ENCODE data around the gene MAN1A1. TPM values are rescaled to one million over a fixed set of nuclear protein-coding genes. Genes with fewer than 3 reads are reported as not detected.

The MAN1A1 gene
- polyA plus RNA-seq, 1 donor from 2014 or later, result 4.6 TPM

DNA sequence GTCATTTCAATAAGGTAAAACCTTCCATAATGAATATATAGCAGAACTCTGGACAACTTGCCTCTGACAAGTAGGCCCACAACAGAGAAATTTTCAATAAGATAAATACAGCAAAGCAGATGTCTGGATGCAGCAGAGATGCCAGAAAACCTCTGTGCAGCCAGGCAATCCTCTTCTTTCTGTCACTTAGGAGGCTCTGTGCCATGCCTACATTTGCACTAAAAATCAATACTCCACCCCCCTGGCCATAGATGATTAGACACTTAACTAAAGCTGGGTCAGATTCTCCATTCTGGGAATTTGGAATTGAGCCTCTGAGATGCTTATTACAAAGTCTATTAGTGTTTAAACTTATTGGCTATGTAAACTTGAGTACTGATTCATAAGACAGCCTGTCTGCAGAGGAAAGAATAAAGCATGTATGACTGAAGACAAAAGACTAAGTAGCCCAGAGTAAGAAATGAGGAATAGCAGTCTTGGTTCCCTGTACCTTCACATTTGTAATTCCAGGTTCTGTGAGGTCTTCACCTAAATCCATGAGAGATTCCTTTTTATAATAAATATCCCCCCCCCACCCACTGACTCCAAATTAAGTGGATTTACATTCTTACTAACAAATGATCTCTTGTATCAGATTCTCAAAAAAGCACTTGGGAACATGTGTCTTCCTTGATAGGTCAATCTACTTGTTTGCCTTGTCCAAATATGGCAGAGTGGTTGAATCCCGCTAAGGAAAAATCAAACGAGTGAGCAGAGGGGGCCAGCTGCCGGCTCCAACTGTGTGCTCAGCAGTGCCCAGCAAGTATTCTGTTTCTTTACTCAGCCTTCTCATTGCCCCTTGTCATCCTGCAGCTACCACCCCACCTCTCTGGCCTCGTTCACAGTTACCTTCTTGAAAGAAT, 20.4 kb downstream of the MAN1A1 start:
- no peak overlapping the region for H3K9ac ChIP-seq (ENCODE audit: low read length)
- no peaks in the 10 kb centered on the region for H3K79me2 ChIP-seq (replicated peaks; ENCODE audit: insufficient read depth, low read length)
- no peak for TF ChIP-seq SMC3 (conservative IDR thresholded peaks at IDR 0.05; ENCODE audit: poor library complexity)
- no peak for TF ChIP-seq CTCF (IDR thresholded peaks at IDR 0.05; ENCODE audit: poor library complexity, severe bottlenecking)
- no peak for TF ChIP-seq RAD21 (conservative IDR thresholded peaks at IDR 0.05)
- no peak for TF ChIP-seq TAF1 (IDR thresholded peaks at IDR 0.05; ENCODE audit: low read depth)
- no peak for TF ChIP-seq POLR2AphosphoS5 (IDR thresholded peaks at IDR 0.05)
- TF ChIP-seq, protein P1, sequence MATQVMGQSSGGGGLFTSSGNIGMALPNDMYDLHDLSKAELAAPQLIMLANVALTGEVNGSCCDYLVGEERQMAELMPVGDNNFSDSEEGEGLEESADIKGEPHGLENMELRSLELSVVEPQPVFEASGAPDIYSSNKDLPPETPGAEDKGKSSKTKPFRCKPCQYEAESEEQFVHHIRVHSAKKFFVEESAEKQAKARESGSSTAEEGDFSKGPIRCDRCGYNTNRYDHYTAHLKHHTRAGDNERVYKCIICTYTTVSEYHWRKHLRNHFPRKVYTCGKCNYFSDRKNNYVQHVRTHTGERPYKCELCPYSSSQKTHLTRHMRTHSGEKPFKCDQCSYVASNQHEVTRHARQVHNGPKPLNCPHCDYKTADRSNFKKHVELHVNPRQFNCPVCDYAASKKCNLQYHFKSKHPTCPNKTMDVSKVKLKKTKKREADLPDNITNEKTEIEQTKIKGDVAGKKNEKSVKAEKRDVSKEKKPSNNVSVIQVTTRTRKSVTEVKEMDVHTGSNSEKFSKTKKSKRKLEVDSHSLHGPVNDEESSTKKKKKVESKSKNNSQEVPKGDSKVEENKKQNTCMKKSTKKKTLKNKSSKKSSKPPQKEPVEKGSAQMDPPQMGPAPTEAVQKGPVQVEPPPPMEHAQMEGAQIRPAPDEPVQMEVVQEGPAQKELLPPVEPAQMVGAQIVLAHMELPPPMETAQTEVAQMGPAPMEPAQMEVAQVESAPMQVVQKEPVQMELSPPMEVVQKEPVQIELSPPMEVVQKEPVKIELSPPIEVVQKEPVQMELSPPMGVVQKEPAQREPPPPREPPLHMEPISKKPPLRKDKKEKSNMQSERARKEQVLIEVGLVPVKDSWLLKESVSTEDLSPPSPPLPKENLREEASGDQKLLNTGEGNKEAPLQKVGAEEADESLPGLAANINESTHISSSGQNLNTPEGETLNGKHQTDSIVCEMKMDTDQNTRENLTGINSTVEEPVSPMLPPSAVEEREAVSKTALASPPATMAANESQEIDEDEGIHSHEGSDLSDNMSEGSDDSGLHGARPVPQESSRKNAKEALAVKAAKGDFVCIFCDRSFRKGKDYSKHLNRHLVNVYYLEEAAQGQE (IDR thresholded peaks at IDR 0.05; ENCODE audit: borderline replicate concordance), result no peak
- no peak for TF ChIP-seq EZH2 (IDR thresholded peaks at IDR 0.05; ENCODE audit: borderline replicate concordance, insufficient read depth, low read length, poor library complexity, severe bottlenecking)
- TF ChIP-seq EP300 (conservative IDR thresholded peaks at IDR 0.05; ENCODE audit: poor library complexity, severe bottlenecking), result no peak
- H3K9me3 ChIP-seq (ENCODE audit: low read length), result no peaks in the 10 kb centered on the region
- H3K27me3 ChIP-seq (ENCODE audit: insufficient read depth, low read depth, low read length), result no peaks in the 10 kb centered on the region
- no peaks in the 10 kb centered on the region for H3K36me3 ChIP-seq (ENCODE audit: insufficient read depth, low read length)
- no peak overlapping the region for H3K4me3 ChIP-seq (ENCODE audit: low read length)
- H3K9me2 ChIP-seq (ENCODE audit: insufficient read depth, low read length), result no peaks in the 10 kb centered on the region
- H3K4me2 ChIP-seq (ENCODE audit: low read length), result no peak overlapping the region
- H3K27ac ChIP-seq (ENCODE audit: low read length), result no peak overlapping the region
- no peaks in the 10 kb centered on the region for H4K20me1 ChIP-seq (ENCODE audit: insufficient read depth)
- no peaks in the 10 kb centered on the region for H3F3A ChIP-seq (ENCODE audit: insufficient read depth, low read length, poor library complexity, severe bottlenecking)
- H2AFZ ChIP-seq (ENCODE audit: low read depth, low read length), result no peak overlapping the region

- Histone ChIP-seq H3K9me3 (ENCODE audit: low read length) (no peaks in the 10 kb centered on the region), H3K4me3 (ENCODE audit: low read length) (no peak overlapping the region), H4K20me1 (ENCODE audit: insufficient read depth) (no peaks in the 10 kb centered on the region), H3F3A (ENCODE audit: insufficient read depth, low read length, poor library complexity, severe bottlenecking) (no peaks in the 10 kb centered on the region), H3K9me2 (ENCODE audit: insufficient read depth, low read length) (no peaks in the 10 kb centered on the region), H3K4me2 (ENCODE audit: low read length) (no peak overlapping the region), H2AFZ (ENCODE audit: low read depth, low read length) (no peak overlapping the region), H3K9ac (ENCODE audit: low read length) (no peak overlapping the region), H3K27ac (ENCODE audit: low read length) (no peak overlapping the region), H3K79me2 (replicated peaks; ENCODE audit: insufficient read depth, low read length) (no peaks in the 10 kb centered on the region), H3K36me3 (ENCODE audit: insufficient read depth, low read length) (no peaks in the 10 kb centered on the region), H3K27me3 (ENCODE audit: insufficient read depth, low read depth, low read length) (no peaks in the 10 kb centered on the region)
- TF ChIP-seq POLR2AphosphoS5 (IDR thresholded peaks at IDR 0.05), result no peak
Observed at GRCh38 chr6:119328254-119328653, 21.3 kb downstream of the MAN1A1 start.

Data from neural cell (in vitro differentiated cells).